ENCODE results near the gene CELSR3. TPM values are rescaled to one million over a fixed set of nuclear protein-coding genes. Genes with fewer than 3 reads are reported as not detected.

The CELSR3 gene
- total and polyA plus RNA-seq, 2 of the 4 experiments (the other 2 are of a cell fraction) = 0.18 to 0.63 TPM

DNA sequence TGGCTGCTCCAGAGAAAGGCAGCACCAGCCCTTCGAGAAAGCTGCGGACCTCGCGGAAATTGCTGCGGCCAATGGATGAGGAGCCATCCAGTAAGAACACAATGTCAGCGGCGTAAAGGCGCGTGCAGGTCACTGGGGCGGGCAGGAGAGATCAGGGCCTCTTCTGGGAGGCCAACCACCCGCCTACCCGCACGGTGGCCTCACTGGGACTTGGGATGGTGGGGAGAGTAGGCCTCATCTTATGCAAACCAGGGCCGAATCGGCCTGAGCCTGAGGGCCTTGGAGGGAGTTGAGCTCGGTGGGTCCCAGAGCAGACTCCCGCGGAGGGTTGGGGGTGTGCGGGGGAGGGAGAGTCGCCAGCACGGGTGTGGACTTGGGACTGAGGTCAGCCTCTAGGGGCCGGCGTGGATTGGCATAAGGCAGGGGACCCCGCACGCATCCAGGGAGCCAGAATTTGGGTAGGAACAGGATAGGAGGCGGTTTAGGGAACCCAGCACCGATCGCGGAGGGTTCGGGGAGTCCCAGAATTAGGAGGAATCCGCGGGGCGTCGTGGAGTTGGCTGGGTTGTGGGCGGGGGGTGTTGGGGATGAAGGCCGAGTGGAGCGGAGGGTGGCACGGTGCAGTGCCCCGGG is 68.2 kb downstream of the CELSR3 start:
- peak overlapping the region; percentile 52 for H3K4me3 ChIP-seq (ENCODE audit: insufficient read depth, low read depth, low read length)
- H4K91ac ChIP-seq (ENCODE audit: insufficient read depth, low read depth, low read length) = peak overlapping the region; percentile 92
- peak overlapping the region; percentile 95 for H2AK9ac ChIP-seq (replicated peaks; ENCODE audit: low read depth, low read length, poor library complexity)
- peak overlapping the region; percentile 92 for H3K4ac ChIP-seq (ENCODE audit: low read depth, low read length)
- peak overlapping the region; percentile 88 for H2AK5ac ChIP-seq (ENCODE audit: low read depth, low read length)
- peak overlapping the region; percentile 85 for H2BK120ac ChIP-seq (ENCODE audit: low read depth, low read length)
- peaks cover 43% of the 10 kb centered on the region for H3K36me3 ChIP-seq (ENCODE audit: control insufficient read depth, insufficient read depth, low read length)
- peak overlapping the region; percentile 97 for H2BK5ac ChIP-seq (ENCODE audit: low read depth, low read length, poor library complexity, severe bottlenecking)
- H4K20me1 ChIP-seq (ENCODE audit: insufficient read depth, low read length) = peaks cover 17% of the 10 kb centered on the region
- H3K14ac ChIP-seq (replicated peaks; ENCODE audit: low read depth, low read length) = peak overlapping the region; percentile 89
- H4K8ac ChIP-seq (ENCODE audit: low read depth in 2 of 2, low read length in 2 of 2) = peak overlapping the region; percentile 85 to 92
- H3K27me3 ChIP-seq (ENCODE audit: control insufficient read depth, insufficient read depth, low read length) = no peaks in the 10 kb centered on the region
- peak overlapping the region; percentile 66; the same call in 1 of the 2 replicates for H3K56ac ChIP-seq (ENCODE audit: extremely low read depth, insufficient read depth, low read length)
- H4K5ac ChIP-seq (ENCODE audit: low read depth, low read length) = peak overlapping the region; percentile 81
- H2BK15ac ChIP-seq (ENCODE audit: low read depth, low read length) = peak overlapping the region; percentile 70; the same call in 1 of the 3 replicates
- WGBS, 2 experiments (ENCODE audit: extremely low coverage in 2 of 2, insufficient read length in 1 of 2) = 42% methylated on average over 8 of the region's 39 CpGs; no CpG with 5 or more reads in 1 of the 2 experiments
- H3K79me1 ChIP-seq (ENCODE audit: low read depth in 1 of 2, low read length in 2 of 2) = peaks cover 30 to 80% of the 10 kb centered on the region in 2 experiments
- DNase-seq (peak; percentile 19), ATAC-seq (ENCODE audit: low read depth) (no peak)
- peak overlapping the region; percentile 73 for H3K4me2 ChIP-seq (ENCODE audit: low read depth, low read length)
- H3K9me1 ChIP-seq (ENCODE audit: insufficient read depth, low read length) = peaks cover 63% of the 10 kb centered on the region
- no TSS peak for BruUV-seq (replicated peaks)
- H3K9ac ChIP-seq (ENCODE audit: low read depth, low read length) = peak overlapping the region; percentile 83
- peak overlapping the region; percentile 70 for H3K18ac ChIP-seq (ENCODE audit: low read depth, low read length)
- H3K23ac ChIP-seq (ENCODE audit: low read depth, low read length) = peak overlapping the region; percentile 66
- H3K9me3 ChIP-seq (ENCODE audit: control insufficient read depth, insufficient read depth, low read length) = no peaks in the 10 kb centered on the region
- CTCF ChIA-PET = no interaction called here
- in situ Hi-C loops (cut with MboI; ENCODE audit: low sequenced_read_pairs) = no loop called here
- H2BK20ac ChIP-seq (ENCODE audit: low read depth, low read length) = peak overlapping the region; percentile 72
- intact Hi-C loops (cut with micrococcal nuclease) = no loop called here
- dilution Hi-C loops (cut with HindIII; ENCODE audit: low sequenced_read_pairs, unreplicated experiment) = no loop called here
- peak overlapping the region; percentile 94 for H3K27ac ChIP-seq (ENCODE audit: insufficient read depth, low read length)
- POLR2A ChIA-PET (ENCODE audit: unreplicated experiment) = interaction anchor here (0.5 kb wide), 1 partner anchor 16 kb away, joined by 12 read pairs; no protein-coding TSS in a partner anchor
- peaks cover 49% of the 10 kb centered on the region for H3K4me1 ChIP-seq (ENCODE audit: control insufficient read depth, insufficient read depth, low read length)
- H2AFZ ChIP-seq (replicated peaks; ENCODE audit: low read length, poor library complexity) = peak overlapping the region; percentile 80
- TF ChIP-seq CTCF (conservative IDR thresholded peaks at IDR 0.05; ENCODE audit: low read depth, low read length) (no peak), POLR2A (IDR thresholded peaks at IDR 0.05; ENCODE audit: low read depth, low read length) (peak; percentile 17; the same call in 1 of the 2 replicates)
